Natural killer cell (primary cell): Measurements from ENCODE around the gene MAF. TPM values are rescaled to one million over a fixed set of nuclear protein-coding genes. Genes with fewer than 3 reads are reported as not detected.

Experiments
- ATAC-seq, 3 donors: fragments of 150-1000 bp in 2 of 3; fragments of 200-7000 bp in 1 of 3; cut with Tn5 transposase; 1 replicate in 1 of 3; 2 replicates in 2 of 3; pipeline ENCODE4 v1.10.0; 2021; ENCODE audit warnings: mild to moderate bottlenecking in 2 of 3, moderate library complexity in 2 of 3
- DNase-seq, 2 donors: peaks; one replicate each; pipeline versions ENCODE4 v3.0.0 to v3.0.0-alpha.2; 2013 to 2021; ENCODE audit warnings: mixed read lengths in 1 of 2
- H3K27ac ChIP-seq: one replicate; pipeline ENCODE4 v1.5.1; 2013; ENCODE audit warnings: mild to moderate bottlenecking, low read length
- H3K27me3 ChIP-seq: one replicate; pipeline ENCODE4 v1.6.1; 2013; ENCODE audit warnings: low read length; ENCODE audit not compliant: control insufficient read depth, insufficient read depth
- H3K36me3 ChIP-seq: one replicate; pipeline ENCODE4 v1.6.1; 2013; ENCODE audit warnings: low read length; ENCODE audit not compliant: control insufficient read depth, insufficient read depth
- H3K4me1 ChIP-seq: one replicate; pipeline ENCODE4 v1.6.1; 2013; ENCODE audit warnings: low read length; ENCODE audit not compliant: control insufficient read depth, insufficient read depth
- H3K4me3 ChIP-seq: one replicate; pipeline ENCODE4 v1.5.1; 2013; ENCODE audit warnings: low read length
- H3K9me3 ChIP-seq: one replicate; pipeline ENCODE4 v1.6.1; 2013; ENCODE audit warnings: low read length; ENCODE audit not compliant: control insufficient read depth, insufficient read depth
- H3K27ac Mint-ChIP-seq, 2 donors: one replicate each; pipeline ENCODE4 v1.8.0; 2022; ENCODE audit warnings: mild to moderate bottlenecking in 2 of 2, mixed read lengths in 2 of 2, moderate library complexity in 1 of 2
- H3K27me3 Mint-ChIP-seq, 2 donors: one replicate each; pipeline ENCODE4 v1.8.0; 2022; ENCODE audit warnings: low read depth in 2 of 2, mixed read lengths in 2 of 2
- H3K36me3 Mint-ChIP-seq: one replicate; pipeline ENCODE4 v1.8.0; 2022; ENCODE audit warnings: mixed read lengths
- H3K4me1 Mint-ChIP-seq, 2 donors: one replicate each; pipeline ENCODE4 v1.8.0; 2022; ENCODE audit warnings: mixed read lengths in 2 of 2
- H3K4me3 Mint-ChIP-seq: one replicate; pipeline ENCODE4 v1.8.0; 2022; ENCODE audit warnings: mild to moderate bottlenecking, moderate library complexity, mixed read lengths
- H3K9me3 Mint-ChIP-seq, 2 donors: one replicate each; pipeline ENCODE4 v1.8.0; 2022; ENCODE audit warnings: mixed read lengths in 2 of 2
- CTCF ChIP-seq: fragments of 200-600 bp; IDR thresholded peaks from one replicate; pipeline ENCODE4 v1.8.0; 2022; ENCODE audit warnings: antibody characterized with exemption
- WGBS: methylation state at CpG from one replicate; pipeline ENCODE4 v1.1.7; 2013; ENCODE audit warnings: missing lambda C conversion rate; ENCODE audit not compliant: insufficient coverage; 5-methylcytosine and 5-hydroxymethylcytosine counted together
- intact Hi-C: fragments of 100-400 bp; cut with micrococcal nuclease; formaldehyde crosslinking; loops from one replicate; pipeline ENCODE4 v1.14.2; 2022
- total RNA-seq, 4 donors: library from RNA; stranded (reverse); fragments of 120-200 nt in 1 of 4; gene quantifications; one replicate each; pipeline versions ENCODE4 v1.2.3 to v1.2.4, GENCODE V29; 2013 to 2022

The MAF gene
- total RNA-seq, 3 donors from 2014 or later (not counting 1 experiment from before 2014, with no cell fraction given) = 24.0 to 50.1 (median 27.1) TPM

- no peaks in the 10 kb centered on the region for H3K9me3 Mint-ChIP-seq
- intact Hi-C loops = no loop called here
- TF ChIP-seq CTCF = no peak
- no peaks in the 10 kb centered on the region for H3K36me3 ChIP-seq
- no peak overlapping the region for H3K27ac Mint-ChIP-seq
- no peak for ATAC-seq
- no peaks in the 10 kb centered on the region for H3K4me1 ChIP-seq
- H3K4me1 Mint-ChIP-seq = no peaks in the 10 kb centered on the region
- H3K36me3 Mint-ChIP-seq = no peaks in the 10 kb centered on the region
- H3K27ac ChIP-seq = no peak overlapping the region
- no peak overlapping the region for H3K4me3 Mint-ChIP-seq
- peaks cover 18 to 54% of the 10 kb centered on the region in 2 donors for H3K27me3 Mint-ChIP-seq
- no peak for DNase-seq
- no peaks in the 10 kb centered on the region for H3K9me3 ChIP-seq
- 44% methylated on average over 7 of the region's 8 CpGs for WGBS
- H3K27me3 ChIP-seq = no peaks in the 10 kb centered on the region
- no peak overlapping the region for H3K4me3 ChIP-seq
Measured at GRCh38 chr16:79571065-79571902, 29.3 kb downstream of the MAF start.

- TF ChIP-seq CTCF = no peak
- H3K9me3 Mint-ChIP-seq = no peaks in the 10 kb centered on the region
- H3K4me3 Mint-ChIP-seq = no peak overlapping the region
- Histone ChIP-seq H3K27ac (no peak overlapping the region), H3K4me3 (no peak overlapping the region), H3K36me3 (no peaks in the 10 kb centered on the region), H3K4me1 (no peaks in the 10 kb centered on the region), H3K27me3 (no peaks in the 10 kb centered on the region), H3K9me3 (no peaks in the 10 kb centered on the region)
- no peaks in the 10 kb centered on the region for H3K4me1 Mint-ChIP-seq
- peaks cover 22 to 45% of the 10 kb centered on the region in 2 donors for H3K27me3 Mint-ChIP-seq
- DNase-seq = no peak
- intact Hi-C loops = no loop called here
- H3K36me3 Mint-ChIP-seq = no peaks in the 10 kb centered on the region
- no peak for ATAC-seq
- 85% methylated on average over 6 of the region's 6 CpGs for WGBS
- no peak overlapping the region for H3K27ac Mint-ChIP-seq
Measured at GRCh38 chr16:79564671-79565107, 35.8 kb downstream of the MAF start.

- no peak overlapping the region for H3K4me3 Mint-ChIP-seq
- H3K36me3 Mint-ChIP-seq = no peaks in the 10 kb centered on the region
- Histone ChIP-seq H3K4me3 (no peak overlapping the region), H3K36me3 (no peaks in the 10 kb centered on the region), H3K27me3 (no peaks in the 10 kb centered on the region), H3K27ac (no peak overlapping the region), H3K9me3 (no peaks in the 10 kb centered on the region), H3K4me1 (no peaks in the 10 kb centered on the region)
- H3K9me3 Mint-ChIP-seq = no peaks in the 10 kb centered on the region
- WGBS = 96% methylated on average over 4 of the region's 4 CpGs
- peaks cover 22 to 42% of the 10 kb centered on the region in 2 donors for H3K27me3 Mint-ChIP-seq
- no peaks in the 10 kb centered on the region for H3K4me1 Mint-ChIP-seq
- no peak overlapping the region for H3K27ac Mint-ChIP-seq
- no peak for TF ChIP-seq CTCF
- intact Hi-C loops = no loop called here
- DNase-seq (no peak), ATAC-seq (no peak)
Measured at GRCh38 chr16:79563921-79564320, 36.6 kb downstream of the MAF start.
